Stimulated activated naive CD8-positive, alpha-beta T cell treated with anti-CD3 and anti-CD28 coated beads, Interleukin-15, amount 100 ng/mL, for 72 hours (primary cell): ENCODE data around the gene INO80C.
A peak's percentile ranks its signal among the peaks of the same experiment; 100 is the strongest.

Experiments
- ATAC-seq: fragments of 150-1000 bp; cut with Tn5 transposase; 2 replicates; pipeline ENCODE4 v1.10.0; 2021; ENCODE audit warnings: mild to moderate bottlenecking, moderate library complexity
- DNase-seq, 2 donors: peaks; one replicate each; pipeline ENCODE4 v3.0.0; 2021 to 2022
- H3K27ac Mint-ChIP-seq, 2 donors: one replicate each; pipeline ENCODE4 v1.8.0; 2022; ENCODE audit warnings: mild to moderate bottlenecking in 2 of 2, mixed read lengths in 2 of 2, moderate library complexity in 2 of 2
- H3K27me3 Mint-ChIP-seq: one replicate; pipeline ENCODE4 v1.8.0; 2022; ENCODE audit warnings: mixed read lengths
- H3K4me1 Mint-ChIP-seq: one replicate; pipeline ENCODE4 v1.8.0; 2022; ENCODE audit warnings: mild to moderate bottlenecking, mixed read lengths
- H3K4me3 Mint-ChIP-seq, 2 donors: one replicate each; pipeline ENCODE4 v1.8.0; 2022; ENCODE audit warnings: mild to moderate bottlenecking in 2 of 2, mixed read lengths in 2 of 2, moderate library complexity in 1 of 2
- H3K9me3 Mint-ChIP-seq, 2 donors: one replicate each; pipeline ENCODE4 v1.8.0; 2022; ENCODE audit warnings: mixed read lengths in 2 of 2

Gene INO80C, protein sequence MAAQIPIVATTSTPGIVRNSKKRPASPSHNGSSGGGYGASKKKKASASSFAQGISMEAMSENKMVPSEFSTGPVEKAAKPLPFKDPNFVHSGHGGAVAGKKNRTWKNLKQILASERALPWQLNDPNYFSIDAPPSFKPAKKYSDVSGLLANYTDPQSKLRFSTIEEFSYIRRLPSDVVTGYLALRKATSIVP

GRCh38 chr18:35497370-35498197 lies at the start of gene INO80C:
TSS of gene INO80C (minus strand) at chr18:35497960. CDS start at chr18:35497874, 86 bp downstream.
- H3K27ac Mint-ChIP-seq: peak within 1 kb of the TSS; percentile 98 to 99
- H3K27me3 Mint-ChIP-seq: no peaks in the 10 kb centered on the region
- ATAC-seq: peak; percentile 97
- H3K4me3 Mint-ChIP-seq: peak within 1 kb of the TSS; percentile 90 to 93
- peaks cover 33% of the 10 kb centered on the region for H3K4me1 Mint-ChIP-seq
- peaks cover 0 to 4% of the 10 kb centered on the region in 2 donors for H3K9me3 Mint-ChIP-seq
- DNase-seq: peak; percentile 92 to 95

DNA sequence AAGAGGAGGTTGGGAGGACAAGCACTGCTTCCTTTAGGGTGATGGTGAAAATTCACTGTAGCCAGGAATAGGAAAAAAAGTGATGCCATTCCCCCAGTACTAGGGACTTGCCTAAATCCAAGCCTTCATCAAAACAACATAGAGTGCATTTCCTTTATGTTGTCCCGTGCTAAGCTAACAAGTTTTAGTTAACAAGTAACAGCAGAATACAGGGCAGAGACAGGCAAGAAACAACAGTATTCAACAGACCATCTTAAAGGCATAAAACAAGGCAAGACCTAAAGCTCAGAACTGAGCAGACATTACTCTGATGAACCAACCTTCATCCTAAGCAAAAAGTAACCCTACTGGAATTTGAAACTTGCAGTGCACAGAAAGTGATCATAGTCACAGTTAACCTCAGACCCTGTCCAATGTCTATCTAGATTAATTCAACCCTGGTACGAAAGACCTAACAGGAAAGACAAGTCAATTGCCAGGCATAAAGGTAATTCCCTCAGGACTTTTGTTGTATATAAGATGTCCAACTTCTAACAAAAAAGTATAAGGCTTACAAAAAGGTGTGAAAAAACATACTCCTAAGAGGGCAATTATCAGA lies 49.3 kb upstream of the INO80C start:
- ATAC-seq (no peak), DNase-seq (no peak)
- H3K4me1 Mint-ChIP-seq: peaks cover 9% of the 10 kb centered on the region
- H3K9me3 Mint-ChIP-seq: peaks cover 3 to 9% of the 10 kb centered on the region in 2 donors
- no peak overlapping the region for H3K4me3 Mint-ChIP-seq
- peak overlapping the region in 1 of 2 donors; percentile 85 for H3K27ac Mint-ChIP-seq
- H3K27me3 Mint-ChIP-seq: peaks cover 13% of the 10 kb centered on the region

GRCh38 chr18:35542356-35542755 lies 44.6 kb upstream of the INO80C start:
- H3K4me3 Mint-ChIP-seq: no peak overlapping the region
- DNase-seq: no peak
- peaks cover 13% of the 10 kb centered on the region for H3K27me3 Mint-ChIP-seq
- H3K27ac Mint-ChIP-seq: no peak overlapping the region
- no peak for ATAC-seq
- H3K9me3 Mint-ChIP-seq: peaks cover 1 to 9% of the 10 kb centered on the region in 2 donors
- peaks cover 9% of the 10 kb centered on the region for H3K4me1 Mint-ChIP-seq

GRCh38 chr18:35535297-35535696 lies 37.5 kb upstream of the INO80C start:
- peaks cover 7 to 25% of the 10 kb centered on the region in 2 donors for H3K9me3 Mint-ChIP-seq
- DNase-seq (no peak), ATAC-seq (no peak)
- no peak overlapping the region for H3K27ac Mint-ChIP-seq
- no peaks in the 10 kb centered on the region for H3K4me1 Mint-ChIP-seq
- H3K27me3 Mint-ChIP-seq: peaks cover 10% of the 10 kb centered on the region
- no peak overlapping the region for H3K4me3 Mint-ChIP-seq

- Mint-ChIP-seq H3K27me3 (peaks cover 13% of the 10 kb centered on the region), H3K27ac (no peak overlapping the region), H3K4me3 (no peak overlapping the region), H3K4me1 (no peaks in the 10 kb centered on the region), H3K9me3 (peaks cover 7 to 28% of the 10 kb centered on the region in 2 donors)
- no peak for DNase-seq
- no peak for ATAC-seq
These were observed 36.2 kb upstream of the INO80C start for GRCh38 chr18:35533916-35534405.

DNA sequence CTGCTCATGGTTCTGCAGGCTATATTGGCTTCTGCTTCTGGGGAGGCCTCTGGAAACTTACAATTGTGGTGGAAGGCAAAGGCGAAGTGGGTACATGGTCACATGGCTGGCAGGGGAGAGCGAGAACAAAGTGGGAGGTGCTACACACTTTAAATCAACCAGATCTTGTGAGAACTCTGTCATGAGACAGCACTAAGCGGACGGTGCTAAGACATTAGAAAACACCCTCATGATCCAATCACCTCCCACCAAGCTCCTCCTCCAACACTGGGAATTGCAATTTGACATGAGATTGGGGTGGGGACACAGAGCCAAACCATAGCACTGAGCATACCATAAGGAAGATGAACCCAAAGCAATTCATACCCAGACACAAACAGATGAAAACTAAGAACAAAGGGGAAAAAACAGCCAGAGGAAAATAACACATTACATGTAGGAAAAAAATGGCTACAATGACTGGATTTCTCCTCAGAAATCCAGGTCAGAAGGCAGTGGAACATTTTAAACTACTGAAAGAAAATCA lies 31.1 kb upstream of the INO80C start:
- peaks cover 49% of the 10 kb centered on the region for H3K27me3 Mint-ChIP-seq
- no peak overlapping the region for H3K27ac Mint-ChIP-seq
- peaks cover 11% of the 10 kb centered on the region for H3K4me1 Mint-ChIP-seq
- H3K4me3 Mint-ChIP-seq: no peak overlapping the region
- peaks cover 16 to 23% of the 10 kb centered on the region in 2 donors for H3K9me3 Mint-ChIP-seq
- ATAC-seq (no peak), DNase-seq (no peak)

GRCh38 chr18:35526495-35527059 lies 28.8 kb upstream of the INO80C start:
- Mint-ChIP-seq H3K27me3 (peaks cover 49% of the 10 kb centered on the region), H3K9me3 (peaks cover 16% of the 10 kb centered on the region in 2 donors), H3K4me1 (peaks cover 11% of the 10 kb centered on the region), H3K27ac (no peak overlapping the region), H3K4me3 (no peak overlapping the region)
- DNase-seq (no peak), ATAC-seq (no peak)

- Mint-ChIP-seq H3K4me3 (no peak overlapping the region), H3K9me3 (peaks cover 13 to 14% of the 10 kb centered on the region in 2 donors), H3K27ac (no peak overlapping the region), H3K4me1 (peaks cover 11% of the 10 kb centered on the region), H3K27me3 (peaks cover 49% of the 10 kb centered on the region)
- ATAC-seq (no peak), DNase-seq (no peak)
These were observed 28.2 kb upstream of the INO80C start for GRCh38 chr18:35525795-35526494.

- H3K4me1 Mint-ChIP-seq: peaks cover 11% of the 10 kb centered on the region
- H3K27ac Mint-ChIP-seq: peak overlapping the region in 1 of 2 donors; percentile 29
- no peak overlapping the region for H3K4me3 Mint-ChIP-seq
- no peak for ATAC-seq
- peaks cover 7 to 9% of the 10 kb centered on the region in 2 donors for H3K9me3 Mint-ChIP-seq
- DNase-seq: no peak
- H3K27me3 Mint-ChIP-seq: peaks cover 49% of the 10 kb centered on the region
These were observed 26.5 kb upstream of the INO80C start for GRCh38 chr18:35524226-35524625.

- Mint-ChIP-seq H3K9me3 (peaks cover 0 to 4% of the 10 kb centered on the region in 2 donors), H3K4me1 (peaks cover 11% of the 10 kb centered on the region), H3K4me3 (no peak overlapping the region), H3K27me3 (peaks cover 30% of the 10 kb centered on the region), H3K27ac (no peak overlapping the region)
- no peak for ATAC-seq
- no peak for DNase-seq
These were observed 24.6 kb upstream of the INO80C start for GRCh38 chr18:35522130-35522959.

DNA sequence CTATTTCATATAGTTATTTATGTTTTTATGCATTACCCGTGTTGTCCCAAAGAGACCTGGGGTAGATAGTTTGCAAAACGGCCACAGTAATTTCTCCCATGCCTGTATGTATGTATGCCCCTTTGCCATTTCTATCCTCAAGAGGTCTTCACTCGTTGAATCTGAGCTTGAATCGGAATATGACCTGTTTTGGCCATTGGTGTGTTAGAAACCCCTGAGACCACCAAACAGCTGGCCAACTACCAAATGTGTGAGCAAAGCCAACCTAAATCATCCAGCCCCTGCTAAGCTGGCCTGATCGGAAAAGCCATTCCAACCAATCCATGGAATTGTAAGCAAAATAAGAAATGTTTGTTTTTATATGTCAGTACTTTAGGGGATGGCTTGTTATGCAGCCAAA lies 23.4 kb upstream of the INO80C start:
- Mint-ChIP-seq H3K27me3 (peaks cover 18% of the 10 kb centered on the region), H3K27ac (no peak overlapping the region), H3K4me3 (no peak overlapping the region), H3K4me1 (peaks cover 9% of the 10 kb centered on the region), H3K9me3 (peaks cover 0 to 4% of the 10 kb centered on the region in 2 donors)
- no peak for ATAC-seq
- no peak for DNase-seq

DNA sequence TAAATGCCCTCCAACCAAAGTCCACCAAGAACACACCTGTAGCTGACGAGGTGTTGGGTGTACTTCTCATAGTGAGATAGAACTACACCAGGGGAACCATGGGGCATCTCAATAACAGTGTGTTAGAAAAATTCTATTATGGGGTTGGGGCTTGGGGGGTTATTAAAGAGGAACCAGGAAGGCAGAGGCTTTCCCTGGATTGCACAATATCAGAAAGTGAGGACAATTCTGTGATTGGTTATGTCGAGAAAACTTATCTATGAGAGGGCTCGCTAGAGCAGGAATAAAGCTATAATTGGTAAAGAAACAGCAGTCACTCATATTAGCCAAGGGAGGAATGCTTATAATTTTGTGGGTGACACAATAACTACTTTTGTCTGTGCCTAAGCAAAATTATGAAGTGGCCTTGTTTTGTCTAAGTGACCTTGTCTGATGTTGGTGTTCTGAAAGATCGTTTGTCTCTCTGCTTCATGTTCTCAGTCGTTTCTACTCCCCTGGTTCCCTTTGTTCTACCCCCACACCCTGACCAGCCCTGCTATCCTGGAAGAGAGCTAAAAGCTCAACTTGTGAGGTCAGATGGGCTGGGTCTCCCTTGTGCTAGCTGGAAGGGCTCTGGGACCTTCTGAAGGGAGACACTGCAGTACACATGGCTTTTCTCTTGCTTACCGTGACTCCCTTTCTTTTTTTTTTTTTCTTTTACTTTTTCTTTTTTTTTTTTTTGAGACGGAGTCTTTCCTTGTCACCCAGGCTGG lies 21.6 kb upstream of the INO80C start:
- no peak overlapping the region for H3K27ac Mint-ChIP-seq
- peaks cover 9% of the 10 kb centered on the region for H3K4me1 Mint-ChIP-seq
- no peaks in the 10 kb centered on the region for H3K27me3 Mint-ChIP-seq
- H3K4me3 Mint-ChIP-seq: no peak overlapping the region
- DNase-seq (no peak), ATAC-seq (no peak)
- no peaks in the 10 kb centered on the region for H3K9me3 Mint-ChIP-seq

DNA sequence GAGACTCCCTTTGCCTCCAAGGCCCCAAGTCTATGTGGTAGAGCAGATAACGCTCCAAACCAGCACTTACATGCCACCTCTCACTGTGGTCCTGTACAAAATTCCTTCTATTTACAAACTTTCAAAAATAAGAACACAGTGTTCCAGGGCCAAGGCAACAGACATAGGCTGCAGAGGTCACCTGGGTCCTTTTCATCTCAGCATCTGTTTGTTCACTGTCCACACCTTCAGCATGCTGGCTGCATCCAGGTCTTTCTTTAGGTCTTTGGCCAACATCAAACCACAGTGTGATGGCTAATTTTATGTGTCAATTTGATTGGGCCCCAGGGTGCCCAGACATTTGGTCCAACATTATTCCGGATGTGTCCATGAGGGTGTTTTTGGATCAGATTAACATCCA lies 20.0 kb upstream of the INO80C start:
- Mint-ChIP-seq H3K4me3 (no peak overlapping the region), H3K27ac (no peak overlapping the region), H3K9me3 (no peaks in the 10 kb centered on the region), H3K27me3 (no peaks in the 10 kb centered on the region), H3K4me1 (peaks cover 9% of the 10 kb centered on the region)
- ATAC-seq: no peak
- DNase-seq: no peak

GRCh38 chr18:35516789-35517188 lies 19.0 kb upstream of the INO80C start:
- DNase-seq: no peak
- H3K27ac Mint-ChIP-seq: no peak overlapping the region
- H3K27me3 Mint-ChIP-seq: no peaks in the 10 kb centered on the region
- H3K9me3 Mint-ChIP-seq: no peaks in the 10 kb centered on the region
- peaks cover 9% of the 10 kb centered on the region for H3K4me1 Mint-ChIP-seq
- no peak overlapping the region for H3K4me3 Mint-ChIP-seq
- no peak for ATAC-seq
